Measurements from ENCODE around the gene TMEM165. TPM values are rescaled to one million over a fixed set of nuclear protein-coding genes. Genes with fewer than 3 reads are reported as not detected.

Gene TMEM165
- total and polyA plus RNA-seq, 7 donors: 16.0 to 61.0 (median 29.1) TPM

DNA sequence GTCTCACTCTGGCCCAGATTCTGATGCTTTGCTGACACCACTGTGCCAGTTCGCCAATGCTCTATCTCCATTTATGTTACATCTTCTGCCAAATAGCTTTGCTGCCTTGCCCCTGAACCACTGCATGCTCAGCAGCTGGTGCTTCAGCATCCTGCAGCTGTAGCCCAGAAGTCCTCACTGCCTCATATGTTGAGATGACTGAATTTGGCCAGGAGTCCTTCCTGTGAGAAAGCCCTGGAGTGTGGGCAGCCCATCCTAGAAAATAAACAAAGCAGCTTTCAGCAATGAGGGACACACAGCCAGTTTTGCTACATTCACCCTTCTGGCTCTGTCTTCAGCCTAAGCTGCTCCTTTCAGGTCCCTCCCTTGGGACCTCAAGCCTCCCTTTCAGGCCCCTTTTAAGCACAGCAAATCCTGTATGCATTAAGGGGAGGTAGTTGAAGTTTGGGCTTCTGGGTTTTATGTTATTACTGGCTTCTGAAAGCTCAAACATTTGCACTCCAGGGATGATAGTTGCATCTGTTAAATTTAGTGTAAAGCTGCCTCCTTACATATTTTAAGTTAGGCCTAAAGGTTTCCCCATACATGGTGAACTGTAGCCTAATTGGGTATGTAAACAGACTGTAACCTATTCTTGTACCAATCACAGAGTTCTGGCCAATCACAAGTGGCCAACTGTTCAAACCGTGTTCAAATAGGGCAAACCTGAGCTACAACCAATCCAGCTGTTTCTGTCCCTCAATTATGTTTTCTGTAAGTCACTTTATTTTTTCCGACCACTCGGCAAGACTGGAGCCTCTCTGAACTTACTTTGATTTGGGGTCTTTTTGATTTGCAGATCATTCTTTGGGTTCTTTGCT lies 2.1 kb upstream of the TMEM165 start:
- TF ChIP-seq CTCF (IDR thresholded peaks at IDR 0.05): no peak
- Histone ChIP-seq H3K4me3 (no peak overlapping the region), H3K9me3 (no peaks in the 10 kb centered on the region), H3K4me1 (peaks cover 17% of the 10 kb centered on the region), H3K27me3 (ENCODE audit: insufficient read depth in 3 of 3, low read length in 2 of 3) (no peaks in the 10 kb centered on the region), H3K36me3 (ENCODE audit: insufficient read depth in 1 of 2, low read depth in 1 of 2) (no peaks in the 10 kb centered on the region), H3K27ac (no peak overlapping the region)
- WGBS, 3 donors: 63 to 72% (median 68%) methylated on average over 4 of the region's 4 CpGs
- intact Hi-C loops (cut with DNase I): loop anchor here in 1 of 2 donors (2.0 kb wide), 1 partner anchor 47 kb away; the partner anchor contains the start of gene SRD5A3
- DNase-seq (no peak), ATAC-seq (no peak)

- Histone ChIP-seq H3K36me3 (ENCODE audit: insufficient read depth in 1 of 2, low read depth in 1 of 2) (no peaks in the 10 kb centered on the region), H3K4me1 (peaks cover 30% of the 10 kb centered on the region), H3K4me3 (peak overlapping the region; percentile 92), H3K9me3 (no peaks in the 10 kb centered on the region), H3K27me3 (ENCODE audit: insufficient read depth in 3 of 3, low read length in 2 of 3) (no peaks in the 10 kb centered on the region), H3K27ac (peak overlapping the region; percentile 95)
- intact Hi-C loops (cut with DNase I): loop anchor here (2.0 to 5.0 kb wide), 3 partner anchors 38 to 152 kb away; partner anchors contain the start of genes CLOCK (in 1 of the 2) and SRD5A3 (in 1 of the 2)
- 1 to 2% (median 1%) methylated on average over 4 of the region's 4 CpGs for WGBS, 3 donors
- no peak for TF ChIP-seq CTCF (IDR thresholded peaks at IDR 0.05)
- ATAC-seq (no peak), DNase-seq (no peak)
Observed at GRCh38 chr4:55395218-55395528, 584 bp upstream of the TMEM165 start.

DNA sequence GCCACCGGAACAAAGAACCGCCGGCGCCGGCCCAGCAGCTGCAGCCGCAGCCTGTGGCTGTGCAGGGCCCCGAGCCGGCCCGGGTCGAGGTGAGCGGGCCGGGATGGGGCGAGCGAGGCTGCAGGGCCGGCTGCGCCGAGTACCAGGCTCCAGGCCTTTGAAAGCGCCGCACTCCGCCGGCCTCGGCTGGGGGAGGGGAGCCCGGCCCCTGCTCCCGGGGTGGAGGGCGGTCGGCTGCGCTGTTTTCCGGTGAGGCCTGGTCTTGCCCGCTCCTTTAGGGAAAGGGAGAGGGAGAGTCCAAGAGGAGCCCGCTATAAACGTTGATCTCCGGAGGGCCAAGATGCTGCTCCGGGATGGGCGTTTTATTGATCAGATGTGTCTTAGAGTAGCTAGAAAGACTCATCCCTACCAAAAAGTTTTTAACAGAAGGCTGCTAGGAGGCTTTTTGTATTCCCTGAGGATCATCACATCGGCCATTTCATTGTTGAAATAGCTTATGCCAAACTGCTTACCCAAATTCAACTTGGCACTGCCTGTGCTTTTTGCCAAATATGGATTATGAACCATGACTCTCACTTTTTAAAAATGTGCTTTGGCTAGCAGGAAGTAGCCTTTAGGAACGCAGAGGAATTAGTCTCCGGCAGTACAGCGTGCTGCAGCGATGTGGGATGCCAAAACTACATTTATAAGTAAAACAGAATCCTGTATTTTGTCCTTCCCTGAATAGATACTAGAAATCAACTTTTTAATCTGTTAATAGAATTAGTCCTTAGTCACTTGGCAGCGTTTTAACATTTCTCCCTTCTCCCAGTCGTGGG lies 760 bp downstream of the TMEM165 start:
- intact Hi-C loops (cut with DNase I): loop anchor here (5.0 kb wide), 2 partner anchors 39 to 151 kb away; partner anchors contain the start of gene CLOCK (in 1 of the 2)
- Histone ChIP-seq H3K27ac (peak overlapping the region; percentile 95), H3K9me3 (no peaks in the 10 kb centered on the region), H3K27me3 (ENCODE audit: insufficient read depth in 3 of 3, low read length in 2 of 3) (no peaks in the 10 kb centered on the region), H3K36me3 (ENCODE audit: insufficient read depth in 1 of 2, low read depth in 1 of 2) (peaks cover 0 to 10% of the 10 kb centered on the region in 2 donors), H3K4me1 (peaks cover 30% of the 10 kb centered on the region), H3K4me3 (peak overlapping the region; percentile 92)
- WGBS, 3 donors: 0 to 1% (median 0%) methylated on average over 39 to 41 of the region's 41 CpGs
- ATAC-seq (peak; percentile 51 to 59 (median 53)), DNase-seq (peak; percentile 54 to 70)
- no peak for TF ChIP-seq CTCF (IDR thresholded peaks at IDR 0.05)

DNA sequence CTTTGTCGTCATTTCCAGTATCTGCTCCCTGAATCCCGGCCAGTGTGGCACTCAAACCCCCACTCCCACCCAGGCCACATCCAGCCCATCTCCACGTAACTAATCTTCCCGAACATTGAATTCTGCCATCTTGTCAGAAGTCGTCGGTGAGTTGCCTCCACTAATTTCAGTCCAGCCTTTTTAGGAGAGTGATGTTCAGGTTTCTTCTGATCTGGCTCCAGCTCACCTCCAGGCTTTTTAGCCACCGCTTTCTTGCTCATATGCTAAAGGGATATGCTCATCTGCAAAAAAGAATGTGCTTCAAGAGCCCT lies 1.3 kb downstream of the TMEM165 start:
- ATAC-seq (no peak), DNase-seq (peak in 1 of 2 donors; percentile 25)
- no peak for TF ChIP-seq CTCF (IDR thresholded peaks at IDR 0.05)
- Histone ChIP-seq H3K36me3 (ENCODE audit: insufficient read depth in 1 of 2, low read depth in 1 of 2) (peaks cover 0 to 11% of the 10 kb centered on the region in 2 donors), H3K27me3 (ENCODE audit: insufficient read depth in 3 of 3, low read length in 2 of 3) (no peaks in the 10 kb centered on the region), H3K27ac (peak overlapping the region; percentile 95), H3K4me3 (peak overlapping the region; percentile 92), H3K4me1 (peaks cover 30% of the 10 kb centered on the region), H3K9me3 (no peaks in the 10 kb centered on the region)
- intact Hi-C loops (cut with DNase I): loop anchor here (5.0 kb wide), 2 partner anchors 40 to 150 kb away; partner anchors contain the start of gene CLOCK (in 1 of the 2)
- 17 to 34% (median 30%) methylated on average over 7 of the region's 7 CpGs for WGBS, 3 donors

All from psoas muscle (tissue), 8 donors.